Dedifferentiated amniotic fluid mesenchymal stem cell (primary cell): ENCODE results near the gene SDR42E1.
"Not testable (repeated sequence)": the region's sequence is repeated elsewhere in the genome, so short reads cannot be mapped to it uniquely, and the experiment has no call there.

Experiments
- DNase-seq: peaks from one replicate; pipeline ENCODE4 v3.0.0-alpha.2; 2016; ENCODE audit errors: extremely low spot score

SDR42E1 gene

DNA sequence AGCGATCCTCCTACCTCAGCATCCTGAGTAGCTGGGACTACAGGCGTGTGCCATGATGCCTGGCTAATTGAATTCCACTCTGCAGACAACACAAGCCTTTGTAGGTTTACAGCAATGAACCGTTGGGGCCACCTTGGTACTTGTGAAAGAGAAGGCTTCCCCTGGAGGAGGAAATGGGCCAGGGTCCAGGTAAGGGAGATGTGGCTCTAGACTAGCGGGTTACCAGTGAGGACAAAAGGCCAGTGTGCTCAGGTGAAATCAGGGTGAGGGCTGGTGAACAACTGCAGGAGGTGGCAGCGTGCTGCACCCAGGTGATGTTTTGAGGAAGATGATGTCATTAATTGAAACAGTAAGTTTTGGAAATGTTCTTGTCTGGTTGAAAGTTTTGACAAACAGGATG lies 6.7 kb downstream of the SDR42E1 start:
- DNase-seq: no peak

DNA sequence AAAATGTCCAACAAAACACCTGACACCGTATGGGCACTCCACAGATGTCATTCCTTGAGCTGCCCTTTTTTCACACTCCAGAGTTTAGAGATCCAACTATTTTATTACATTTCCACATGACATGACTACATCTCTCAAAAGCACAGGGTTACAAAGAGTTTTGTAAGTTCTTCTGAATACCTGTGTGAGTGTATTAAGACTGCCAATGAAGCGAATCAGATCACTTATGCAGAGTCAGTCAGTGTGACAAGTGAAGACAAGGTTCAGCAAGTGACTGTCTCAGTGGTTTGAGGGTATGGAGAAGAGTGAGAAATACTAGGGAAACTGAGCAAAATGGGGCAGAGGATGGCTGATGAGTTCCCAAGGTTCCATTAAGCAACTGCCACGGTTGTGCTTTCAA lies 8.4 kb downstream of the SDR42E1 start:
- no peak for DNase-seq

DNA sequence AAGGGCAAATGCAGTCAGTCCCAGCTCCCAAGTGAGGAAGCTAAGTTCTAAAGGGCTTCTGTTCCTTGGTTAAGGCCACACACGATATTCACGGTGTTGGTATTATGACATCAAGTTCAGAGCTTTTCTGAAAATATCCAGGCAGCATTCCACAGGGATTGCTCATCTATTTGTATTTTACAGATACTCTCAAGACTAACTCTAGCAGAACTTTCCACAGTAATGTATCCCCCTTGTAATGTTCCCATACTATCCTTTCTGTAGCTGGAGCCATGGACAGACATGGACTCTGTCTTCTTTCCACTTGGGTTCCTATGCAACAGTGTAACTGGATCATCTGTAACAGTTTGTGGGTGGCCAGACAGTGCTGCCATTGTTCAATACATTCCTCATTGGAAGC lies 13.5 kb downstream of the SDR42E1 start:
- peak; percentile 68 for DNase-seq

DNA sequence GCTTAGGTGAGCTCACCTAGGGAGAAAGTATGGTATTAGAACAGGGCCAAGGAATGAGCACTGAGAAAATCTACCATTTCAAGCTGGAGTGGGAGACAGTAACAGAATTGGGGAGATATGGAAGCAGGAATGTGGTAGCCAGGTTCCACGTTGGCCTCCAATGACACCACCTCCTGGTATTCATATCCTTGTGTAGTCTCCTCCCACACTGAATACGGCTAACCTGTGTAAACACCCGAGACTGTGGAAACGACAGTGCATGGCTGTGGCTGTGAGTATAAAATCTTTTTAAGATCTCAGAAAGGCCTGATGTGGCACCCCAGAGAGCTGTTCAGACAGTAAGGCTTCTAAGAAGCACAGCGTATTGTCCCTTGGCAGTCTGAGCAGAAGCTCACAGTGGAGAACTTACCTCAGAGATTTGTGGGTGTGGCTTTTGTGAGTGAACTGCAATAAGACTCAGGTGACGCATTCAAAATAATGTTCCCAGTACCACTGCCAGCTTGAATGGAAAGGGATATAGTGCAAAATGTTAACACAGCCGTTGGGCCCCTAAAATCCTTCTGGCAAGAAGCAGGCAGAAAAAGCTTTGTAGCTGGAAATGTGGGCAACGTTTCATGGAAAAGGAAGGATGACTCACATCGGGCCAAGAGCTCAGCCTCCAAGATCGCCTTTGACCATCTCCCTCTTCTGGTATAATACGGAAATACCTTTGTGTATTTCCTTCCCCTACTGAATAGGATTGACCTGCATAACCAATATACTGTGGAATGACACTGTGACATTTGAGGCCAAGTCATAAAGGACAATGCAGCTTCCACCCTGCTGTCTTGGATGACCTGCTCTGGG lies 14.4 kb downstream of the SDR42E1 start:
- no peak for DNase-seq

DNA sequence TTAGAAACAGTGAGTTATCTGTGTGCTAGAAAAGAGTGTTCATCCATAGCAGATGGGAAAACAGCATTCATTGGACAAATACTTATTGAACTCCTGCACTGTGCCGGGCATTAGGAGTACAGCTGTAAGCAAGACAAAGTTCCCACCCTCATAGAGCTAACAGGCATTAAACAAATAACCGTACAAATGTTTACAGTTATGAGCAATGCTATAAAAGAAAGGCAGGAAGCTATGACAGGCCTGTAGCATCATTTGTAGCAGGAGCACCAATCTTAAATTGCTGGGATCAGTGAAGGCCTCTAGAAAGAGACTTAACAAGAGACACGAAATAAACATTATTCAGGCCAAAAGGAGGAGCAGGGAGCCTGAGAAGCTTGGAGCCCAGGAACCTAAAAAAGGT lies 15.6 kb downstream of the SDR42E1 start:
- no peak for DNase-seq

DNA sequence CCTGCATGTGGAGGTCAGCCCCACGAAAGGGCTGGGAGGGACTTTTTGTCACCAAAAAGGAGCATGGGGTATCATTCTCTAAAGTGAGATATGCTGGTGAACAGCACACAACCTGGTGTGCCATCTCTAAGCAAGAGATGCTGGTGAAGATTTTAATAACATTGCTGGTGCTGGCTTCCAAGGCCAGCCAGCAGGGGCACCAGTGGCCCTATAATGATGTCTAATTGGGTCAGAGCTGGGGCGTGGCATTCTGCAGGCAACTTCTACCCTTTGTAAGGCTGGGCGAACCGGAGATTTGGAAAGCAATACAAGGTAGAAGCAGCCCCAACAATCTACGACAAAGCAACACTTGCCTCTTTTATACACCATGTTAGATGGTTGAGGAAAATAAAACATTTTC lies 16.8 kb downstream of the SDR42E1 start:
- no peak for DNase-seq

DNA sequence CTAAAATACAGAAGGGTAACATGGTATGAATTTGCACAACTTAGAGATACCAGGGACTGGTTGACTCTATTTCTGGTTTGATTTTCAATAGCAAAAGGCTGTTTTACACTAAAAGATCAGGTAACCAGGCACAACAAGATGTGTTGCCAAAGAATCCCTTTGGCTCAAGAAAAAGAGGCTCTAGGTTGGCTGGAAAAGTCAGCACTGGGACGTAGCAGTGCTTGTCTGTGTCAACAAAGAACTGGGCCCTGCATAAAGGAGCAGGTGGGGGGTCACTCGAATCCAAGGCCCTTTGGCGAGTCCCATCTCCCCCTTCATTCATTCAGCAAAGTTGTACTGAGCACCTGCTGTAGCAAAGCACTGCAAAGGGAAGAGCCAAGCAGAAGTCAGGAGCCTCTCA lies 18.4 kb downstream of the SDR42E1 start:
- DNase-seq: no peak

DNA sequence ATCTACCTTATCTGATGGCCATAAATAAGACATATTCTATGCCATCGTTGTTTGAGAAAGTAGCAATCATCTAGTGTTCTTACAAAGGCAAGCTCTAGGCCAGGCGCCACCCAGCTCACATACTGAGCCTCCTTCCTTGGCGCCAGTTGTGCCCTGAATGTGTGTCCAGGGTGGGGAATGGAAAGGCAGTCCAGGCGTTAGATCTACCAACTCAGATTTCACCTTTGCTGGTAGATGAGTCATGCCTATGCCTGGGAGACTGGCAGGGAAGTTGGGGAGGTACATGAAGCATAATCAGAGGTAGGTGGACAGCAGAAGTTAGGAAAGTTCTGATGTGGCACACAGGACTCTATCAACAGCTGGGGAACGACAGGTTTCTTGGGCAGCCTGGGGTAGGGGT lies 23.6 kb downstream of the SDR42E1 start:
- no peak for DNase-seq

DNA sequence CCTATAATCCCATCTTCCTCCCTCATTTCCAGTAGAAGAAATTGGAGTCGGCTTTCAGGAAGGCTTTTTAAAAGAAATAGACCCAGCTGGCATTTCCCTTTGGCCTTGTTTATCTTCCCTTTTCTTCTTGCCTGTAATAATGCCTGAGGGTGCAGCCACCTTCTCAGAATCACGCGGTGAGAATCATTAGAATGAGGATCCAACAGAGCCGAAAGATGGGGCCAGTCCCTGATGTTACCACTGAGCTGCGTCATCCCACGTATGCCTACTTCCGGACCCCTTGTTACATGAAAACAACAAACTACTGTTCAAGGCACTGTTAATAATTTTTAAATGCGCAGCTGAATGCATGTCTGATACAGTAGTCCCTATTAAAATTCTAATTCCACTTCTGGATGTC lies 24.1 kb downstream of the SDR42E1 start:
- DNase-seq: no peak

DNA sequence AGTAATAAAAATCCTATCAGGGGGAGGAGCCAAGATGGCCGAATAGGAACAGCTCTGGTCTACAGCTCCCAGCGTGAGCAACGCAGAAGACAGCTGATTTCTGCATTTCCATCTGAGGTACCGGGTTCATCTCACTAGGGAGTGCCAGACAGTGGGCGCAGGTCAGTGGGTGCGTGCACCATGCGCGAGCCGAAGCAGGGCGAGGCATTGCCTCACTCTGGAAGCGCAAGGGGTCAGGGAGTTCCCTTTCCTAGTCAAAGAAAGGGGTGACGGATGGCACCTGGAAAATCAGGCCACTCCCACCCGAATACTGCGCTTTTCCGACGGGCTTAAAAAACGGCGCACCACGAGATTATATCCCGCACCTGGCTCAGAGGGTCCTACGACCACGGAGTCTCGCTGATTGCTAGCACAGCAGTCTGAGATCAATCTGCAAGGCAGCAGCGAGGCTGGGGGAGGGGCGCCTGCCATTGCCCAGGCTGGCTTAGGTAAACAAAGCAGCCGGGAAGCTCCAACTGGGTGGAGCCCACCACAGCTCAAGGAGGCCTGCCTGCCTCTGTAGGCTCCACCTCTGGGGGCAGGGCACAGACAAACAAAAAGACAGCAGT lies 33.8 kb downstream of the SDR42E1 start:
- DNase-seq: not testable (repeated sequence)

DNA sequence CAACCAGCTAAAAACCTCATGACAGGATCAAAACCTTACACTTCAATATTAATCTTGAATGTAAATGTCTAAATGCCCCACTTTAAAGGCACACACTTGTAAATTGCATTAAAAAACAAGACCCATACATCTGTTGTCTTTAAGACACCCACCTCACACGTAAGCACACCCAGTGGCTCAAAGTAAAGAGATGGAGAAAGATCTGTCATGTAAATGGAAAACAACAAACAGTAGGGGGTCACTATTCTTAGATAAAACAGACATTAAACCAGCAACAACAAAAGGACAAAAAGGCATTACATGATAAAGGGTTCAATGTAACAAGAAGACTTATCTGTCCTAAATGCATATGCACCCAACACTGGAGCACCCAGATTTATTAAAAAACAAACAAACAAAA lies 35.6 kb downstream of the SDR42E1 start:
- no peak for DNase-seq

DNA sequence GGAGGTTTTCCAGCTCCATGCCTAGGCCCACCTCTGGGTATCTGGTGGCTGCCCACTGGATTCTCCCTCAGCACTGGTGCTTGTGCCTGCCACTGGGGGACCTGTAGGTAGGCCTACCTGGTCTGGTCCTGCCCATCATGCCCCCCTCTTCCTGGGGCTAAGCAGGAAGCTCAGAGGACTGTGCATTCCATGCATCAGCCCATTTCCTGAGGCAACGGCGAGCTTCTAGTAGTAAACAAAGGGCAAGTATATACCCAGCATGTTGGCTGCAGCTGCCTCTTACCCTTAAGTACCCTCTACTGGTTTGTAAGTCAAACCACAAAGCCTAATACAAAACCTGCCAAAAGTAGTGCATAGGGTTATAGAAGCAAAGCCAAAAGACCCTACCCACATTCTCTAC lies 37.5 kb downstream of the SDR42E1 start:
- DNase-seq: no peak

DNA sequence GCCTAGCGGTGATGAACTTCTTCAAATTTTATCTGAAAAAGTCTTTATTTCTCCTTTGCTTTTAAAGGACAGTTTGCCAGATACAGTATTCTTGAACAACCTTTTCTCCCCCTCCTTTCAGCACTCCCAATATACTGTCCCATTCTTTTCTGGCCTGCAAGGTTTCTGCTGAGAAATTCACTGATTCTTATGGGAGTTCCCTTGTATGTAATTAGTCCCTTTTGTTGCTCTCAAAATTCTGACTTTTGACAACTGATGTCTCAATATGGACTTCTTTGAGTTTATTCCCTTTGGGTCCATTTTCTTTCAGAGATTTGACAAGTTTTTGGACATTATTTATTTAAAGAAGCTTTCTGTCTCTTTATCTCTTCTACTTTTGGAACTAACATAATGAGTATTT lies 39.4 kb downstream of the SDR42E1 start:
- DNase-seq: no peak

DNA sequence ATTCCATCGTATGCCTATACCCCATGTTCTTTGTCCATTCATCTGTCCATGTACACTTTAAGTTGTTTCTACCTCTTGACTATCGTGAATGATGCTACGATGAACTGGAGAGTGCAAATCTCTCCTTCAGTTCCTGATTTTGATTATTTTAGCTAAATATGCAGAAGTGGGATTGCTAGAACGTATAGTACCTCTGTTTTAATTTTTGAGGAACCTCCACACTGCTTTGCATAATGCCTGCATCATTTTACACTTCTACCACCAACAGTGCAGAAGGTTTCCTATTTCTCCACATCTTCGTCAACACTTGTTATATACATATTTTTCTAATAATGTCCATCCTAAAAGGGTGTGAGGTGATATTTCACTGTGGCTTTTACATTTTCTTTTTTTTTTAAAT lies 43.9 kb downstream of the SDR42E1 start:
- no peak for DNase-seq

DNA sequence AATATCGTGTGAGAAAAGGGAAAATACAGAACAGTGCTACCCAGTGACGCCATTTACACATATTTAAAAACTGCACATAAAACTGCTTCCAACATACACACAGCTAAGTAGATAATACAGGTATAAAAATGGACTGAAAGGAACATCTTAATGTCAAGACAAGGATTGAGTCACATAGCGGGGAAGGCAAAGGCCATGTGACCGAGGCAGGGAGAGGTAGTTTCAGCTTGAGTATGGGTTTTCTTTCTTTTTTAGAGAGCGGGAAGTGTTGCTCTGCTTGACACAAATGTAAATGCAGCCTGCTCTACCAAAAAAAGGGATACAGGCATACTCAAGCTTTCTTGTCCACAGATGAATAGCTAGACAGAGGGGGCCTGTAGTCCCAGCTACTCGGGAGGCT lies 46.5 kb downstream of the SDR42E1 start:
- no peak for DNase-seq

DNA sequence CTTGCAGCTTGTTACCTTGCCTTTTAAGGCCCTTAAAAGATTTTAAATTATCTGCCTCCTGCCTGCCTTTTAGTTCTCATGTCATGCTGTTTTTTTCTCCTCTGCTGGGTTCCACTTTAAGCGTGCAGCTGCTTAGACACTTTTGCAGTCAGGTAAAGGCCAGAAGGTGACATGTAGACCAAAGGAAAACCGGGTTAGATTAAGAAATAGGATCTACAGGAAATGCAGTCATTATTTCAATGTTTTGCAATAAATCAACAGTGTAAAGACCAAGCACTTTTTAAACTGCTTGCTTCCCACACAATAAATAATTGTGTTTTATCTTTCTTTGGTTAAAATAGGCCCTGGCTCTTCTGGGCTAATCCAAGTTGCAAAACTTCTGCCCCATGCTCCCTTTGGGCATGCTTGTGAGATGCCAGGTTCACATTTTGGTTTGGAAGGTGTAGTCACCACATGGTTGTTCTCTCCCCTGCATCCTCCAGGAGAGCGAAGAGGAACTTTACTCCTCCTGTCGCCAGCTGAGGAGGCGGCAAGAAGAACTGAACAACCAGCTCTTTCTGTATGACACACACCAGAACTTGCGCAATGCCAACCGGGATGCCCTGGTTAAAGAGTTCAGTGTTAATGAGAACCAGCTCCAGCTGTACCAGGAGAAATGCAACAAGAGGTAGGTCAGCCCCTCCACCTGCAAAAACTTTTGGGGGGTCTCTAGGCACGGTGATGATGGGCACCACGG lies 54.9 kb downstream of the SDR42E1 start:
- no peak for DNase-seq

DNA sequence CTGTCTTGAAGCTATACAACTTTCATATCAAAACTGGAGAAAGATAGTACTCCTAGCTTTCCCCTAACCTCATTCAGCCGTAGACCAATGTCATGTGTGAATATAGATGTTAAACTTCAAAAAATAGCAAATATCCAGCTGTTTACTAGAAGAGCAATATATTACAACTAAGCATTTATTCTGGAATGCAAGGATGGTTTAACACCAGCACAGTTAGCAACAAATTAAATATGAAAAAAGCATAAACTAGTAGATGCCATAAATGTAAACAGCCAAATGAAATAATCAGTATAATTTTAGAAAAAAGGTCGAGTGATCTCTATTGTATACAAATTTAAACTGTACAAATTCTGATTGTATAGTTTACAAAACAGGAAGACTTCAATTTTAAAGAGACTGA lies 59.7 kb downstream of the SDR42E1 start:
- DNase-seq: no peak

DNA sequence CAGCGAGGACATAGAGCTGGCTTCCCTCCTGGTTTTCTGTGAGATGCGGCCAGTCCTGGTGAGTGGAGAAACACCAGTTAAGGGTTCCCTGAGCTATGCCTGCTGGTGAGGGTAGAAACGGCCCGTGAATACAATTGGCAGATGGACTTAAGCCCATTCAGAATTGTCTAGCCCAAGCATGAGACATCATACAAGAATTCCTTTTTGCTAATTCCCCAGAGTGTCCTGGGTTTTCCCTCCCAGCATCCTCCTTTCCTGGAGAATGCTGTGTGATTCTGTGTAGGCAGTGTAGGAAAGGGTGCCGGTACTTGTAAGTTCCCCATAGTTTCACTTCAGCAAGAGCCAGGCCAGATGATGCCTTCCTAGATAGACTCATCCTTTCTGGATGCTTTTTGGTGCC lies 65.1 kb downstream of the SDR42E1 start:
- DNase-seq: no peak

DNA sequence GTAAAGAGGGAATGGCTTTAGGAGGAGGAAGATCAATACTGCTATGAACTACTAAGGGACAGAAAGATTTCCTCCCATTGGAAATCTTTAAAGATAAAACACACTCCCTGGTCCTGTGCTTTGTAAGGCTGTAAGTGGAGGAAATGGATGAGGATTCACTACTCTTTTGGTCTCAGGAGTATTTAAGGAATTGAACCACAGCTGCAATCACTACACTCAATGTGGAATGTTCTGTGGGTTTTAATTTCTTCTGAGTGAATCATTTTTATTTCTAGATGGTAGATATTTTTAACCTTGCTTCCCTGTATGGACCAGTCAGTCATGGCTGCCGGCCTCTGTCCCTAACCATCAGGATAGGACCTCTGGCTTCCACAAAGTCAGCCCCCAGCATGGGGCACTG lies 65.6 kb downstream of the SDR42E1 start:
- no peak for DNase-seq

DNA sequence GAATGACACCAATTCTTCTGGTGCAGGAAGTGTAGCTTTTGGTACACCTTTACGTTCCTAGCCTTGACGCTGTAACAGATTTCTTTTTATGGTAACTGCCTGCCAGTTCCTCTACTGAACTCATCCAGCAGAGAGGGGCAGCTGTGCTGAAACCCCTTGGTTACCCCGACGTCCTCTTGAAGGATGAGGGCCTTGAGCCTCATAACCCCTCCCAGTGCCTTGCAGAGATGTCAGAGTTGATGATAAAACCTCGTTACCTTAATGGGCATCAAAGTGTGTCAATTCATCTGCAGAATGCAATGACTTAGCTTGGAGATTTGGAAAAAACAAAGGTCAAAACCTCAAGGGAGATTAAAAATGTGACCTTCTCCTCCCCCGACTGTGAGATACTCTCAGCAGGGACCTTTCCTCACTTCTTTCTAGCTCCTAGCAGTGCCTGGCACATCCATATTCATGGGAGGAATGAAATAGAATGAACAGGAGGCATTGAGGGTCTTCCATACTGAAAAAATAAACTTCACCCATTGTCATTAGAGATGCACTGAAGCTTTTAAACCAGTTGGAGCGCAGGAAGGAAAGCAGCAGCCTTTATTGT lies 69.2 kb downstream of the SDR42E1 start:
- DNase-seq: no peak

DNA sequence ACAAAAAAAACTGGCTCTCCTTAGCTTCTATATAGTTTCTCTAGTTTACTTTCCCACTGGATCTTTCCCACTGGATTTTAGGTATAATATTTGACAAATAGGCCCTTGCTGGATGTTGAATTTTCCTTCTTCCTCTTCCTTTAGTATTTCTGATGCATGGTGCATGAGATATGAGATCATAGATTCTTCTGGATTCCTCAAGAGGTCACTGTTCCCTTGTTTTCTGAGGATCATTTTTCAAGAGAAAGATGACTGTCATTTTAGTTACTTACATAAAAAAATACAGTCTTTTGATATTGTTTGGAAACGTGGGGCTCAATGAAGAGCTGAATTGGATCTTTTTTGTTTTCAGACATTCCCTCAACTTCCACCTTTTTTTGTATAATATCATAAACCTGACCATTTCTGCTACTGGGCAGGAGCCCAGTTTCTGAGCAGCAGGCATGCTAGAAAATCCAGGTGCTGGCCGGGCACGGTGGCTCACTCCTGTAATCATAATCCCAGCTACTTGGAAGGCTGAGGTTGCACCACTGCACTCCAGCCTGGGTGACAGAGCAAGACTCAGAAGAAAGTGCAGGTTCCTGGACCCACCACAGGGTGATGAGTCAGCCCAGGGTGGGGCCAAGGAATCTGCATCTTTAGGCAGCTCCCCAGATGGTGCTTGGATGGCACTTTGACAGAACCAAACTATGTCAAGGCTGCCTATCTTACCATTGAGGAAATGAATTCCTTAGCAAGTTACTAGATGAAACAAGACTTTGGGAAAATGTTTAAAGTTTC lies 70.3 kb downstream of the SDR42E1 start:
- DNase-seq: peak; percentile 63
